HG02571 (cell line): ENCODE results near the gene VAT1.
"Not testable (repeated sequence)": the region's sequence is repeated elsewhere in the genome, so short reads cannot be mapped to it uniquely, and the experiment has no call there.

Experiments used
- ATAC-seq: cut with Tn5 transposase; IDR thresholded peaks from one replicate; pipeline ENCODE4 v1.9.1; 2021; ENCODE audit warnings: mild to moderate bottlenecking, moderate library complexity; ENCODE audit not compliant: unreplicated experiment

Gene VAT1

DNA sequence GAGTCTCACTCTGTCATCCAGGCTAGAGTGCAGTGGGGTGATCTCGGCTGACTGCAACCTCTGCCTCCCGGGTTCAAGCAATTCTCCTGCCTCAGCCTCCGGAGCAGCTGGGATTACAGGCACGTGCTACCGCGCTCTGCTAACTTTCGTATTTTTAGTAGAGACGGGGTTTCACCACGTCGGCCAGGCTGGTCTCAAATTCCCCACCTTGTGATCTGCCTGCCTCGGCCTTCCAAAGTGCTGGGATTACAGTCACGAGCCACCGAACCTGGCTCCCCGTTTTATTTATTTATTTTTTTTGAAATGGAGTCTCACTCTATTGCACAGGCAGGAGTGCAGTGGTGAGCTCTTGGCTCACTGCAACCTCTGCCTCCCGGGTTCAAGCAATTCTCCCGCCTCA, 46.5 kb downstream of the VAT1 start:
- ATAC-seq, result not testable (repeated sequence)

DNA sequence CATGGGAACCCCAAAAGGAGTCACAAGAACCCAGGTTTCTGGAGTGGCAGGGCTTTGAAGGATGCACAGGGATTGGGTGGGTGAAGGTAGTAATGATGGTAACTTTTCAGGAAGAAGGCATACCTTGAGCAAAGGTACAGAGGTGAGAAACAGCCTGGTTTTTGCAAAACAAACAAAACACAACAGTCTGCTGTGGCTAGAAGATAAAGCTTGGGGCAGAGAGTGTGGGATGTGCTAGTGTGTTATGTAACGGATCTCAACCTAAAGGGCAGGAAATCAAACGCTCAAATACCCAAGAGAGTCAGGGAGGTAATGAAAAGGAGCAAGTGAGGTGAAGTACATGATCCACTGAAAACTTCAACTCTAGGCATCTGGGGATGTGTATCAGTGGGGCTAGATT, 46.9 kb downstream of the VAT1 start:
- ATAC-seq, result no peak

DNA sequence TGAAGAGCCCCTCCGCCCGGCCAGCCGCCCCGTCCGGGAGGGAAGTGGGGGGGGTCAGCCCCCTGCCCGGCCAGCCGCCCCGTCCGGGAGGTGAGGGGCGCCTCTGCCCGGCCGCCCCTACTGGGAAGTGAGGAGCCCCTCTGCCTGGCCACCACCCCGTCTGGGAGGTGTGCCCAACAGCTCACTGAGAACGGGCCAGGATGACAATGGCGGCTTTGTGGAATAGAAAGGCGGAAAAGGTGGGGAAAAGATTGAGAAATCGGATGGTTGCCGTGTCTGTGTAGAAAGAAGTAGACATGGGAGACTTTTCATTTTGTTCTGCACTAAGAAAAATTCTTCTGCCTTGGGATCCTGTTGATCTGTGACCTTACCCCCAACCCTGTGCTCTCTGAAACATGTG, 48.9 kb downstream of the VAT1 start:
- ATAC-seq, result not testable (repeated sequence)

DNA sequence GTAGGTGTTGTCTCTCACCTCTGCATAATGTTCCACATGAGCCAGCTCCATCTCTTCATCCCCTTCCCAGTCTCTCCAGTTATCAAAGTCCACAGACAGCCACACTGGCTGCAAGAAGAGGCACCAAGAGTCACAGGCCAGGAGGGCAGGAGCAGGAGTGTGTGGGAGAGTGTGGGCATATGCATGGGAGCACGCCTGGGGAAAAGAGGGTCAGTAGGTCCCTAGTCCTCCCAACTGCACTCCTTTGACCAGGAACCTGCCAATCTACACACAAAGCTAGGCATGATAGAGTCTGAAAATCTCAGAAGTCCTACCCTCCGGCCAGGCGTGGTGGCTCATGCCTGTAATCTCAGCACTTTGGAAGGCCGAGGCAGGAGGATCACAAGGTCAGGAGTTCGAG, 50.6 kb downstream of the VAT1 start:
- no peak for ATAC-seq

DNA sequence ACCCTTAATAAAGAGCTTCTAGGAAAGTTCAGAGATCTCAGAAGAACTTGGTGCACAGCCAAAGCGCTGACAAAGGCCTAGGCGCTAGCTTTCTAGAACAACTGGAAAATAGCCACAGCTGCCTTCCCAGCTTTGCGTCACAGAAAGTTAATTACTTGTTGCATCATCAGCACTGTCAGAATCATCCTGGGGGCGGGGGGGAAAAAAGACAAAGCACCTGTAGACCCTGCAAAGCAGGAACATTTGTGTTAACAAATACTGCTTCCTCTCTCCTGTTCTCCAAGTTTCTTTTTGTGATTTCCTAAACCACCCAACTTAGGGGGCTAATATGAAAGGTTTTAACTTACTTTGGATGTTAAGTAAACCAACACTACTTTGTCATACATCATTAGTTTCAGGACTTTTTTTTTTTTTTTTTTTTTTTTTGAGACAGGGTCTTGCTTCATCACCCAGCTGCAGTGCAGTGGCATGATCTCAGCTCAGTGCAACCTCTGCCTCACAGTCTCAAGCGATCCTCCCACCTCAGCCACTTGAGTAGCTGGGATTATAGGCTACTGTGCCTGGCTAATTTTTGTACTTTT, 53.1 kb downstream of the VAT1 start:
- ATAC-seq, result no peak

DNA sequence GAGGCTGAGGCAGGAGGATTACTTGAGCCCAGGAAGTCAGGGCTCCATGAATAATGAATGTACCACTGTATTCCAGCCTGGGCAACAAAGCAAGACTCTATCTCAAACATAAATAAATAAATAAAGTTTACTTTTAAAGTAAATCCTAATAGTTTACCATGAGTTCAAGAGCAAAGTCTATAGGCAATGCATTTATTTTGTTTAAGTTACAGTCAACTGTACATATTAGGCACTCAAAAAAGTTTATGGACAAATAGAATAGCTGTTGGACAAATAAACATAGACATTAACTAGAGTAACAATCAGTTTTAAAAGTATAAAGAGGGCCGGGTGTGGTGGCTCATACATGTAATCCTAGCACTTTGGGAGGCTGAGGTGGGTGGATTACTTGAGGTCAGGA, 54.3 kb downstream of the VAT1 start:
- no peak for ATAC-seq
